MCF 10A (cell line): ENCODE data around the gene NDUFS4. TPM values are rescaled to one million over a fixed set of nuclear protein-coding genes. Genes with fewer than 3 reads are reported as not detected.
"Not testable (repeated sequence)": the region's sequence is repeated elsewhere in the genome, so short reads cannot be mapped to it uniquely, and the experiment has no call there.

Experiments
- BruUV-seq: library from RNA; stranded (reverse); fragments of 400-500 nt; replicated peaks from 2 replicates; lab custom pipeline; 2021; lab: Mats Ljungman, UMichigan
- CTCF ChIA-PET: fragments of 300-600 bp; sonication (Branson Sonifier 250); formaldehyde crosslinking; extraction: SDS; loops from one replicate; lab custom pipeline; 2021; ENCODE audit warnings: antibody characterized with exemption, inconsistent platforms; lab: Yijun Ruan, JAX
- POLR2A ChIA-PET: fragments of 300-600, 350-650 bp; sonication (Branson Sonifier 250); formaldehyde crosslinking; extraction: SDS; loops from one replicate; lab custom pipeline; 2020; ENCODE audit warnings: antibody characterized with exemption, inconsistent platforms; lab: Yijun Ruan, JAX
- DNase-seq: peaks from one replicate; pipeline ENCODE4 v3.0.0-alpha.2; 2018; ENCODE audit not compliant: unreplicated experiment
- H3K27ac Mint-ChIP-seq: one replicate; pipeline ENCODE4 v1.8.0; 2022; ENCODE audit warnings: mild to moderate bottlenecking, low read depth, mixed read lengths; ENCODE audit not compliant: unreplicated experiment
- H3K27me3 Mint-ChIP-seq: one replicate; pipeline ENCODE4 v1.8.0; 2022; ENCODE audit warnings: mixed read lengths; ENCODE audit not compliant: insufficient read depth, unreplicated experiment
- H3K36me3 Mint-ChIP-seq: one replicate; pipeline ENCODE4 v1.8.0; 2022; ENCODE audit warnings: mild to moderate bottlenecking, moderate library complexity, mixed read lengths; ENCODE audit not compliant: insufficient read depth, unreplicated experiment
- H3K4me1 Mint-ChIP-seq: one replicate; pipeline ENCODE4 v1.8.0; 2022; ENCODE audit warnings: mixed read lengths; ENCODE audit not compliant: insufficient read depth, unreplicated experiment
- H3K4me3 Mint-ChIP-seq: one replicate; pipeline ENCODE4 v1.8.0; 2022; ENCODE audit warnings: mild to moderate bottlenecking, moderate library complexity, mixed read lengths; ENCODE audit not compliant: unreplicated experiment
- H3K9me3 Mint-ChIP-seq: one replicate; pipeline ENCODE4 v1.8.0; 2022; ENCODE audit warnings: mixed read lengths; ENCODE audit not compliant: unreplicated experiment
- CTCF ChIP-seq: fragments of 200-600 bp; IDR thresholded peaks from one replicate; pipeline ENCODE4 v1.8.0; 2022; ENCODE audit warnings: antibody characterized with exemption, mild to moderate bottlenecking; ENCODE audit not compliant: unreplicated experiment
- intact Hi-C: fragments of 100-400 bp; cut with micrococcal nuclease; formaldehyde crosslinking; loops from 2 replicates; pipeline ENCODE4 v1.14.1; 2022
- total RNA-seq: library from RNA; stranded (reverse); gene quantifications from 2 replicates; pipeline ENCODE4 v1.2.3, GENCODE V29; 2022

The NDUFS4 gene
- total RNA-seq, 1 experiment from 2014 or later: 136 TPM

GRCh38 chr5:53601570-53601969 lies 41.1 kb downstream of the NDUFS4 start:
- no peak for TF ChIP-seq CTCF
- Mint-ChIP-seq H3K4me3 (peak overlapping the region; percentile 23), H3K9me3 (no peaks in the 10 kb centered on the region), H3K27ac (no peak overlapping the region), H3K27me3 (no peaks in the 10 kb centered on the region), H3K4me1 (peaks cover 12% of the 10 kb centered on the region), H3K36me3 (peaks cover 8% of the 10 kb centered on the region)
- intact Hi-C loops: no loop called here
- POLR2A ChIA-PET: interaction anchor here (0.5 to 1.1 kb wide), 6 partner anchors 8 to 594 kb away, joined by 3 to 4 read pairs (median 4); no protein-coding TSS in a partner anchor
- BruUV-seq: no TSS peak
- peak; percentile 91 for DNase-seq
- CTCF ChIA-PET: interaction anchor here (0.5 kb wide), 1 partner anchor 53 kb away, joined by 3 read pairs; no protein-coding TSS in a partner anchor

GRCh38 chr5:53603009-53603687 lies 42.7 kb downstream of the NDUFS4 start:
- H3K4me1 Mint-ChIP-seq: peaks cover under 1% of the 10 kb centered on the region
- H3K27ac Mint-ChIP-seq: no peak overlapping the region
- CTCF ChIA-PET: no interaction called here

GRCh38 chr5:53604309-53604708 lies 43.9 kb downstream of the NDUFS4 start:
- H3K27ac Mint-ChIP-seq: peak overlapping the region; percentile 1
- H3K4me1 Mint-ChIP-seq: no peaks in the 10 kb centered on the region
- intact Hi-C loops: no loop called here
- H3K4me3 Mint-ChIP-seq: no peak overlapping the region
- no TSS peak for BruUV-seq
- H3K27me3 Mint-ChIP-seq: no peaks in the 10 kb centered on the region
- ChIA-PET CTCF (no interaction called here), POLR2A (no interaction called here)
- DNase-seq: no peak
- TF ChIP-seq CTCF: no peak
- no peaks in the 10 kb centered on the region for H3K9me3 Mint-ChIP-seq
- peaks cover 19% of the 10 kb centered on the region for H3K36me3 Mint-ChIP-seq

More at GRCh38 chr5:53603009-53603687, 42.7 kb downstream of the NDUFS4 start:
- no peak for DNase-seq
- Mint-ChIP-seq H3K4me3 (no peak overlapping the region), H3K36me3 (peaks cover 9% of the 10 kb centered on the region), H3K27me3 (no peaks in the 10 kb centered on the region), H3K9me3 (no peaks in the 10 kb centered on the region)
- no TSS peak for BruUV-seq
- intact Hi-C loops: no loop called here
- TF ChIP-seq CTCF: no peak
- POLR2A ChIA-PET: interaction anchor here (0.6 kb wide), 1 partner anchor 222 kb away, joined by 3 read pairs; no protein-coding TSS in a partner anchor

- POLR2A ChIA-PET: no interaction called here
- no TSS peak for BruUV-seq
- no peak overlapping the region for H3K4me3 Mint-ChIP-seq
- H3K27me3 Mint-ChIP-seq: no peaks in the 10 kb centered on the region
- peak; percentile 2 for DNase-seq
- no peaks in the 10 kb centered on the region for H3K4me1 Mint-ChIP-seq
- no peak overlapping the region for H3K27ac Mint-ChIP-seq
- CTCF ChIA-PET: no interaction called here
- H3K36me3 Mint-ChIP-seq: peaks cover 19% of the 10 kb centered on the region
- intact Hi-C loops: no loop called here
- H3K9me3 Mint-ChIP-seq: no peaks in the 10 kb centered on the region
- no peak for TF ChIP-seq CTCF
Observed at GRCh38 chr5:53607886-53608285, 47.4 kb downstream of the NDUFS4 start.

GRCh38 chr5:53608897-53609296 lies 48.5 kb downstream of the NDUFS4 start:
- POLR2A ChIA-PET: interaction anchor here (0.5 kb wide), 1 partner anchor 27 kb away, joined by 3 read pairs; no protein-coding TSS in a partner anchor
- H3K4me1 Mint-ChIP-seq, H3K27me3 Mint-ChIP-seq, H3K9me3 Mint-ChIP-seq, BruUV-seq, H3K27ac Mint-ChIP-seq, intact Hi-C loops, H3K4me3 Mint-ChIP-seq, DNase-seq, CTCF ChIA-PET: not testable (repeated sequence)
- peaks cover 19% of the 10 kb centered on the region for H3K36me3 Mint-ChIP-seq
